HepG2 (cell line): Measurements from ENCODE around the gene ZBED3. TPM values are rescaled to one million over a fixed set of nuclear protein-coding genes. Genes with fewer than 3 reads are reported as not detected.
A peak's percentile ranks its signal among the peaks of the same experiment; 100 is the strongest.

Experiments used
- GABPA ChIP-seq, 2 experiments: IDR thresholded peaks; 2 replicates each; pipeline ENCODE4 v1.6.1; 2011 to 2016; ENCODE audit warnings: low read depth in 2 of 2, low read length in 1 of 2, missing biosample characterization in 1 of 2, missing genetic modification characterization in 1 of 2
- HCFC1 ChIP-seq: fragments of 150-350 bp; IDR thresholded peaks from 2 replicates; pipeline ENCODE4 v1.6.1; 2014; ENCODE audit warnings: low read depth, low read length
- JUN ChIP-seq: sonication (generic); formaldehyde crosslinking; IDR thresholded peaks from 2 replicates; pipeline ENCODE4 v1.4.0; 2020; ENCODE audit warnings: mild to moderate bottlenecking, missing genetic modification reagents
- KAT7 ChIP-seq: IDR thresholded peaks from 2 replicates; pipeline ENCODE4 v1.6.1; 2018; ENCODE audit warnings: borderline replicate concordance, missing compliant biosample characterization
- MAF1 ChIP-seq: sonication (generic); formaldehyde crosslinking; IDR thresholded peaks from 2 replicates; pipeline ENCODE4 v1.5.0; 2020; ENCODE audit warnings: missing genetic modification reagents, borderline replicate concordance
- MED1 ChIP-seq: sonication (generic); formaldehyde crosslinking; IDR thresholded peaks from 2 replicates; pipeline ENCODE4 v1.4.0; 2020; ENCODE audit warnings: missing genetic modification reagents
- MYNN ChIP-seq: sonication (generic); formaldehyde crosslinking; IDR thresholded peaks from 2 replicates; pipeline ENCODE4 v1.4.0; 2020; ENCODE audit warnings: mild to moderate bottlenecking, low read depth, missing genetic modification reagents
- NFE2L2 ChIP-seq: fragments of 150-350 bp; IDR thresholded peaks from 2 replicates; pipeline ENCODE4 v1.6.1; 2014; ENCODE audit warnings: low read length
- POLR2A ChIP-seq, 2 experiments: IDR thresholded peaks; 2 replicates each; pipeline ENCODE4 v1.6.1; 2011; ENCODE audit warnings: low read depth in 2 of 2, low read length in 2 of 2, mild to moderate bottlenecking in 1 of 2, moderate library complexity in 1 of 2; ENCODE audit not compliant: insufficient read depth in 1 of 2
- PRMT3 ChIP-seq: sonication (generic); formaldehyde crosslinking; IDR thresholded peaks from 2 replicates; pipeline ENCODE4 v1.8.1; 2022; ENCODE audit warnings: low read depth, mild to moderate bottlenecking, moderate library complexity, missing genetic modification reagents, borderline replicate concordance
- RBFOX2 ChIP-seq: fragments of 200-400 bp; formaldehyde crosslinking; IDR thresholded peaks from 2 replicates; pipeline ENCODE4 v1.6.1; 2017; ENCODE audit warnings: low read depth, mild to moderate bottlenecking, low read length
- SOX13 ChIP-seq, 3 experiments: fragments of 450-650 bp in 1 of 3; sonication (generic) in 1 of 3; formaldehyde crosslinking in 1 of 3; IDR thresholded peaks in 2 of 3; conservative IDR thresholded peaks in 1 of 3; 2 replicates each; pipeline versions ENCODE4 v1.5.0 to v1.6.1; 2016 to 2020; ENCODE audit warnings: antibody characterized with exemption in 1 of 3, mild to moderate bottlenecking in 1 of 3, missing compliant biosample characterization in 1 of 3, missing genetic modification reagents in 1 of 3, moderate library complexity in 1 of 3
- ZNF124 ChIP-seq: sonication (generic); formaldehyde crosslinking; IDR thresholded peaks from 2 replicates; pipeline ENCODE4 v1.4.0; 2020; ENCODE audit warnings: missing genetic modification reagents
- ZNF501 ChIP-seq: sonication (generic); formaldehyde crosslinking; IDR thresholded peaks from 2 replicates; pipeline ENCODE4 v1.5.1; 2020; ENCODE audit warnings: mild to moderate bottlenecking, moderate library complexity, missing genetic modification reagents
- ZNF724P ChIP-seq: sonication (generic); formaldehyde crosslinking; IDR thresholded peaks from 2 replicates; pipeline ENCODE4 v1.8.0; 2022; ENCODE audit warnings: missing genetic modification reagents, borderline replicate concordance
- ZNF792 ChIP-seq: IDR thresholded peaks from 2 replicates; pipeline ENCODE4 v1.6.1; 2016
- ZNF850 ChIP-seq: sonication (generic); formaldehyde crosslinking; conservative IDR thresholded peaks from 2 replicates; pipeline ENCODE4 v1.9.0; 2021; ENCODE audit warnings: mild to moderate bottlenecking, missing genetic modification reagents
- polyA plus RNA-seq, 8 experiments: library from polyadenylated mRNA; depleted of rRNA in 3 of 8; stranded (reverse) in 7 of 8; unstranded in 1 of 8; fragments of >200 nt; fragmentation: Illumina TruSeq in 4 of 8; extraction: Trizol in 4 of 8; gene quantifications; 2 replicates each; pipeline versions ENCODE4 v1.2.1 to v1.2.3, GENCODE V29; 2011 to 2016; ENCODE audit warnings: low read depth in 4 of 8, missing spikeins in 1 of 8, mixed read lengths in 1 of 8; ENCODE audit not compliant: insufficient read depth in 1 of 8
- total RNA-seq, 5 experiments: library from RNA; depleted of rRNA; stranded (reverse); fragments of >200 nt; fragmentation: Illumina TruSeq; extraction: Trizol; gene quantifications; 2 replicates each; pipeline ENCODE4 v1.2.3, GENCODE V29; 2016; ENCODE audit warnings: low read depth in 1 of 5
- TF ChIP-seq, protein P1 (sequence below): sonication (generic); formaldehyde crosslinking; IDR thresholded peaks from 2 replicates; pipeline ENCODE4 v1.9.0; 2021; ENCODE audit warnings: missing genetic modification reagents, borderline replicate concordance
- TF ChIP-seq, protein P2 (sequence below): sonication (generic); formaldehyde crosslinking; IDR thresholded peaks from 2 replicates; pipeline ENCODE4 v1.4.0; 2020; ENCODE audit warnings: missing genetic modification reagents, borderline replicate concordance

Gene ZBED3
- total and polyA plus RNA-seq, 2 of the 13 experiments (the other 11 are each of a cell fraction or from before 2014, with no cell fraction given): 2.3 to 8.1 TPM

DNA sequence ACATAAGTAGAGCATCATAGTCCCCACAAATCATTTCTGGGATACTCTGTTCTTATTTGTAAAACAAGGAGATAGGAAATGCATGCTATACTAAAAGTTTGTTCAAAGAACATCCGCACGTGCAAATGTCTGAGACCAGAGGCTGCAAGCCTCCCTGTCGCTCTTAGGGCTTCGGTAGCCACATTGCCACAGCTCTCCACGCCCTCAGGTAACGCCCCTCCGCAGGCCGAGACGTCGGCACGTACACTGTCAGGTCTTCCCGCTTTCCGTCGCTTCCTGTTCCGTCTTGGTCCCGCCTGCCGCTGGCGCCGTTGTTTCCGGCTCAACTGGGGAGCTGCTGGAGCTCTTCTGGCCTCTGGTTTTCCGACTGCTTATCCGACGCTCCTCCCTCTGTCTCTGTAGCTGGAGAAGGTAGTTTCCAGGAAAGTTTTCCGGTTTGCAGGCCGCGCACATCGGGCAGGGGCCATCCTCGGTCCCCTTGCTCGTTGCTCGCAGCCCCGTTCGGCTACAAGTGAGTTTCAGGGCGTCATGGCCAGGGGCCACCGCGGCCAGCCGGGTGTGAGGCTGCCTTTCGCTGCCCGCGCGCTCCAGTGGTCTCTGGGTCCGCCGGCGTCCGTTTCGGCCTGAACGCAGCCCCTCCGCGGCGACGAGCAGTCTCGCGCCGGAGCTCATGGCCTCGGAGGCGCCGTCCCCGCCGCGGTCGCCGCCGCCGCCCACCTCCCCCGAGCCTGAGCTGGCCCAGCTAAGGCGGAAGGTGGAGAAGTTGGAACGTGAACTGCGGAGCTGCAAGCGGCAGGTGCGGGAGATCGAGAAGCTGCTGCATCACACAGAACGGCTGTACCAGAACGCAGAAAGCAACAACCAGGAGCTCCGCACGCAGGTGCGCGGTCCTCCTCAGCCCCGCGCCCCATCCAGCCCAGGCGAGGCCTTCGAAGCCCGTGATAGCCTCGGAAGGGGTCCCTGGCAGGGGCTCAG lies 56.7 kb downstream of the ZBED3 start, which contains the start of gene AGGF1 (continued):
- TF ChIP-seq ZNF850 (CRISPR knock-in tag) (no peak), ZNF124 (CRISPR knock-in tag) (peak; percentile 89; the same call in 1 of the 2 replicates), MED1 (CRISPR knock-in tag) (peak; percentile 65), ZNF724P (CRISPR knock-in tag) (0 out of 2 replicates have a peak, but pooled peaks have one; percentile 24), KAT7 (CRISPR knock-in tag) (0 out of 2 replicates have a peak, but pooled peaks have one; percentile 38), HCFC1 (peak; percentile 41; the same call in 1 of the 2 replicates), JUN (CRISPR knock-in tag) (peak; percentile 56; the same call in 1 of the 2 replicates), MYNN (CRISPR knock-in tag) (no peak), ZNF792 (peak; percentile 62; the same call in 1 of the 2 replicates), MAF1 (CRISPR knock-in tag) (no peak; the same call in 1 of the 2 replicates), GABPA (IDR thresholded peaks at IDR 0.05; ENCODE audit: low read depth, low read length) (peak; percentile 94), GABPA (CRISPR knock-in tag; IDR thresholded peaks at IDR 0.05; ENCODE audit: low read depth) (peak; percentile 98), NFE2L2 (no peak), ZNF501 (peak; percentile 95), RBFOX2 (peak; percentile 85), POLR2A (IDR thresholded peaks at IDR 0.05; ENCODE audit: insufficient read depth in 1 of 2, low read depth in 2 of 2, low read length in 2 of 2) (peak; percentile 86 to 88), PRMT3 (CRISPR knock-in tag) (0 out of 2 replicates have a peak, but pooled peaks have one; percentile 57), SOX13 (IDR thresholded peaks at IDR 0.05) (no peak), SOX13 (CRISPR knock-in tag; conservative IDR thresholded peaks at IDR 0.05 in 1 of 2, IDR thresholded peaks at IDR 0.05 in 1 of 2) (peak in 1 of 2 experiments; percentile 53; a peak in 2 of 4 replicates)
- TF ChIP-seq, protein P1, sequence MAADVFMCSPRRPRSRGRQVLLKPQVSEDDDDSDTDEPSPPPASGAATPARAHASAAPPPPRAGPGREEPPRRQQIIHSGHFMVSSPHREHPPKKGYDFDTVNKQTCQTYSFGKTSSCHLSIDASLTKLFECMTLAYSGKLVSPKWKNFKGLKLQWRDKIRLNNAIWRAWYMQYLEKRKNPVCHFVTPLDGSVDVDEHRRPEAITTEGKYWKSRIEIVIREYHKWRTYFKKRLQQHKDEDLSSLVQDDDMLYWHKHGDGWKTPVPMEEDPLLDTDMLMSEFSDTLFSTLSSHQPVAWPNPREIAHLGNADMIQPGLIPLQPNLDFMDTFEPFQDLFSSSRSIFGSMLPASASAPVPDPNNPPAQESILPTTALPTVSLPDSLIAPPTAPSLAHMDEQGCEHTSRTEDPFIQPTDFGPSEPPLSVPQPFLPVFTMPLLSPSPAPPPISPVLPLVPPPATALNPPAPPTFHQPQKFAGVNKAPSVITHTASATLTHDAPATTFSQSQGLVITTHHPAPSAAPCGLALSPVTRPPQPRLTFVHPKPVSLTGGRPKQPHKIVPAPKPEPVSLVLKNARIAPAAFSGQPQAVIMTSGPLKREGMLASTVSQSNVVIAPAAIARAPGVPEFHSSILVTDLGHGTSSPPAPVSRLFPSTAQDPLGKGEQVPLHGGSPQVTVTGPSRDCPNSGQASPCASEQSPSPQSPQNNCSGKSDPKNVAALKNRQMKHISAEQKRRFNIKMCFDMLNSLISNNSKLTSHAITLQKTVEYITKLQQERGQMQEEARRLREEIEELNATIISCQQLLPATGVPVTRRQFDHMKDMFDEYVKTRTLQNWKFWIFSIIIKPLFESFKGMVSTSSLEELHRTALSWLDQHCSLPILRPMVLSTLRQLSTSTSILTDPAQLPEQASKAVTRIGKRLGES: peak; percentile 48; the same call in 1 of the 2 replicates
- TF ChIP-seq, protein P2, sequence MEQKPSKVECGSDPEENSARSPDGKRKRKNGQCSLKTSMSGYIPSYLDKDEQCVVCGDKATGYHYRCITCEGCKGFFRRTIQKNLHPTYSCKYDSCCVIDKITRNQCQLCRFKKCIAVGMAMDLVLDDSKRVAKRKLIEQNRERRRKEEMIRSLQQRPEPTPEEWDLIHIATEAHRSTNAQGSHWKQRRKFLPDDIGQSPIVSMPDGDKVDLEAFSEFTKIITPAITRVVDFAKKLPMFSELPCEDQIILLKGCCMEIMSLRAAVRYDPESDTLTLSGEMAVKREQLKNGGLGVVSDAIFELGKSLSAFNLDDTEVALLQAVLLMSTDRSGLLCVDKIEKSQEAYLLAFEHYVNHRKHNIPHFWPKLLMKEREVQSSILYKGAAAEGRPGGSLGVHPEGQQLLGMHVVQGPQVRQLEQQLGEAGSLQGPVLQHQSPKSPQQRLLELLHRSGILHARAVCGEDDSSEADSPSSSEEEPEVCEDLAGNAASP (CRISPR knock-in tag): peak; percentile 70; the same call in 1 of the 2 replicates
